Tibial nerve (tissue), 3 donors: ENCODE results near the gene CCDC61.

Source experiments
- EP300 ChIP-seq, 2 donors: sonication (generic); formaldehyde crosslinking; IDR thresholded peaks; one replicate each; pipeline ENCODE4 v1.6.1; 2017; ENCODE audit warnings: antibody characterized with exemption in 2 of 2, mild to moderate bottlenecking in 1 of 2
- POLR2A ChIP-seq, 2 donors: fragments of 450-650 bp; IDR thresholded peaks; one replicate each; pipeline ENCODE4 v1.6.1; 2017; ENCODE audit warnings: antibody characterized with exemption in 2 of 2, mild to moderate bottlenecking in 2 of 2, moderate library complexity in 2 of 2

DNA sequence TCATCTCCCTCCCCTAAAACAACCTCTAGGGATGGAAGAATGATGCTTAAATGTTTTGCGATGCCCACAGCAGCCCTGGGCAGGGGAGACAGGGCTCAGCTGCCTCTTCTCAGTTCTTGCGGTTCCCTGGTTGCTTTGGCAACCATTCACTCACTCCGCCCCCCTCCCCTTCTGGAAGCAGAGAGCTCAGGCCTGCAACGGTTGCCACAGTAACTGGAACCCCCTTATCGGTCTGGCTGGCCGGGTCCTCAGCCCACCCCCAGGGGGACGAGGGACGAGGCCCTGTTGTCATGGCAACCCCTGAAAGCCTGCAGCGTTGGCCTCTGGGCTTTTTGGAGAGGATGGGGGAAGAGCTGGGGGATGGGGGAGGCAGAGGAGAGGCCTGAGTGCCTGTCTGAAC is 41.1 kb upstream of the CCDC61 start:
- TF ChIP-seq POLR2A (IDR thresholded peaks at IDR 0.05) (no peak), EP300 (IDR thresholded peaks at IDR 0.05) (no peak)
